HG02642 (cell line): Measurements from ENCODE around the gene RALGPS1.

ENCODE experiments used
- ATAC-seq: cut with Tn5 transposase; IDR thresholded peaks from one replicate; pipeline ENCODE4 v1.9.1; 2021; ENCODE audit warnings: mild to moderate bottlenecking; ENCODE audit not compliant: unreplicated experiment, poor library complexity

The RALGPS1 gene

GRCh38 chr9:127258606-127259471 is 344.3 kb downstream of the RALGPS1 start:
- no peak for ATAC-seq

GRCh38 chr9:127262602-127263001 is 348.0 kb downstream of the RALGPS1 start:
- ATAC-seq: no peak

GRCh38 chr9:127263237-127263636 is 348.7 kb downstream of the RALGPS1 start:
- ATAC-seq: no peak

GRCh38 chr9:127263664-127264063 is 349.1 kb downstream of the RALGPS1 start:
- no peak for ATAC-seq

- no peak for ATAC-seq
Measured at GRCh38 chr9:127264462-127265219, 350.1 kb downstream of the RALGPS1 start, which contains the start of gene GARNL3. Gene GARNL3, plus strand, starts transcription at chr9:127264774. Its CDS starts 104 bp downstream, at chr9:127264878.

- ATAC-seq: no peak
Measured at GRCh38 chr9:127267793-127268525, 353.4 kb downstream of the RALGPS1 start.

GRCh38 chr9:127269449-127269848 is 354.9 kb downstream of the RALGPS1 start:
- ATAC-seq: no peak
